Ammon's horn (tissue), 1 donor: ENCODE results near the gene FOXS1.
A peak's percentile ranks its signal among the peaks of the same experiment; 100 is the strongest.
"Not testable (repeated sequence)": the region's sequence is repeated elsewhere in the genome, so short reads cannot be mapped to it uniquely, and the experiment has no call there.

ENCODE experiments used
- DNase-seq: peaks from one replicate; pipeline ENCODE4 v3.0.0-alpha.2; 2016; ENCODE audit warnings: low spot score

Gene FOXS1

DNA sequence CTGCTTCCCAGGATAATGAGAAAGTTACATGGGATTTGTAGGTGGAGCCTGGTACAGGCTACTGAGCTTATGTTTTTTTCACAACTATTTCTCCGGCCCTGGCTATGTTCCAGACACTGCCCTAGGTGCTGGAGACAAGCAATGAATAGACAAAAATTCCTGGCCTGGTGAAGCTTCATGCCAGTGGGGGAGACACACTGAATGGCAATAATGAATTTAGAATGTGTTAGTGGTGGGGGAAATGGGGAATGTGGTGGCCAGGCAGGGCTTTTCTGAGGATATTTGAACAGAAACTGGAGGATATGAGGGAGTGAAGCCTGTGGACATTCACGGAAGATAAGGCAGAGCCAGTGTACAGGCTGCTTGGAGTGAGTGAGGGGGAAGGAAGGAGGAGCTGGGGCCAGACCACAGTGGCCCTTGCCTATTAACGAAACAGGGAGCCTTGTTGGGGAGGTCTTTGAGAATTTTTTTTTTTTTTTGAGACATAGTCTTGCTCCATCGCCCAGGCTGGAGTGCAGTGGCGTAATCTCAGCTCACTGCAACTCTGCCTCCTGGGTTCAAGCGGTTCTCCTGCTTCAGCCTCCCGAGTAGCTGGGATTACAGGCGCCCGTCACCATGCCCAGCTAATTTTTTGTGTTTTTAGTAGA lies 6.6 kb downstream of the FOXS1 start:
- DNase-seq: no peak

DNA sequence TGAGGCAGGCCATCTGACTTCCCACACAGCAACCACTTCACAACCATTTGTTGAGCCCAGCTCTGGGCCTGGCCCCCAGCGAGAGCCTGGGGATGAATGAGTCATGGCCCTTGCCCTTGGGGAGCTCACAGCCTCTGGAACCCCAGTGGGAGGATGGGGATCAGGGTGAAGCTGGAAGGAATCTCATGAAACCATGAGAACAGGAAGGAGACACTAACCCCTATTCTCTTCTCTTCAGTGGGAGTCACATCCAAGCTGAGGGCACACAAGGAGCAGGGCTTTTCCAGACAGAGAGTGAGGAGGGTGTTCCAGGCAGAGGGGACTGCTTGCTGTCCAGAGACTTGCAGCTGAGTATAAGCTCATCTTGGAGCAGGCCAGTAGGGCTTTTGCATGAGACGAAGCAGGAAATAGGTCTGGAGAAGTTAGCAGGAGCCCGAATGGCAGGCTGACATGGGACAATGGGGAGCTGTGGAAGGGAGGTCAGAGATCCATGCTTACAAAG lies 7.5 kb downstream of the FOXS1 start:
- no peak for DNase-seq

DNA sequence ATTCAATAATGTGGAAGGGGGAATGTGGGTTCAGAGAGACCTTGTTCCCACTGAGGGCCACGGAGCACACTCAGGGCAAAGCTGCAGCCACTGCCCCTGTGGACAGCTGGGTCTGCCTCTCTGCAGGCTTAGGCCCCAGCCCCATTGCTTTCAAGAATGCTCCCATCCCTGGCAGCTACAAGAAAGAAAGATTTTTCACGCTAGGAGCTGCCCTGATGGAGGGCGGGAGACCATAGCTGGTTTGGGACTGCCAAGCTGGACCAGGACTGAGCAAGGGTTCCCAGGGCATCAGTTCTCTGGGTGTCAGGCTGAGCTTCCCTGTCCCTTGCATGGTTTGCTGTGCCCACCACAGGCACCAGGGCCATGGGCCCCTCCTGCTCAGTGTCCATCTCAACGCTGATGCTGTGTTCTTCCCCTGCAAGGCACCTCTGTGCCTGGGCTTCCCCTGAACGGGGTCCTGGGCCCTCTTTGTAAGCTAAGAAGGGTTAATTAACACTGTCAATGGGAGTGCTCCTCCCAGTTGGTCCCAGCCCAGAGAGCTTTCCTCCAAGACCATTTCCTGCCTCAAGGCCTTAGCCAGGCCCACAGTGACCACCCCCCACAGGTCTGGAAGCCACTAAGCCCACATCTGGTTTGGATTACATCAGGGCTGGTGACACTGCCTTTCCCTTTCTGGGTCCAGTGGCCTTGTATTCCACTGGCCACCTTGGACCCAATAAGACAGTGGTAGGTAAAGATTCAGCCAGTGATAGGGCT lies 8.4 kb downstream of the FOXS1 start:
- no peak for DNase-seq

DNA sequence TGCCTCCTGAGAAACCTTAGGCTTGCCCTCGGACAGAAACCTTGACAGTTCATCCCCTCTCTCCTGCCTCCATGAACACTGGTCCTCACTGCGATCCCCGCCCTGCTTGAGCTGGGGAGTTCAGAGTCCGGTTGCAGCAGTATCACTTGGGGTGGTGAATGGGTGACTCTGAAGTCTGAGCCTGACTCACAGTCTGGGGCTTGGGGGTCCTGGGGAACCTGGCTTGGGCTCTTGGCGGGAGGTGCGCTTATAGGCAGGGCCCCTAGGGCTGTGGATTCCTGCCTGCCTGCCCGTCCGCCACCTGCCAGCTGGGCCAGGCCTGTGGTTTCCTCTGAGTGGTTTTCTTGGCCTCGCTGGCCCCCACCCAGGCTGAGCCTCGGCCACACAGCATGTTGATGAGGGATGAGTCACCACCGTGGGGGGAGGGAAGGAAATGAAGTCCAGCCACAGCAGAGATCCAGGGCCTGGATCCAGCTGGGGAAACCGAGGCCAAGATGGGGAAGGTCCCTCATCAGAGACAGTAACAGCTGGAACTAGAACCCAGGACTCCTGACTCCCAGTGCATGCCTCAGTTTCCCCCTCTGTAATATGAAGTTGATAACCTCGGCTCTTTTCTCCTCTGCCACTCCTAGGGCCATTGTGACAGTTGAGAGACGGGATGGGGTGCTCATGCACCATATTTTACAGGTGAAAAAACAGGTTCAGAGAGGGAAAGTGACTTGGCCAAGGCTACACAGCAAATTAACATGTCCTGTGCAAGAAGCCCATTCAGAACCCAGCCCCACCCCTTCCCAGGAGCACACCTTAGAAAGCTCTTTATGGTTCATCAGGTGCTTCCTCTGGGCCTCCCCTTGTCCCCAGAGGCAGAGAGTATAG lies 9.2 kb downstream of the FOXS1 start:
- DNase-seq: peak; percentile 71

DNA sequence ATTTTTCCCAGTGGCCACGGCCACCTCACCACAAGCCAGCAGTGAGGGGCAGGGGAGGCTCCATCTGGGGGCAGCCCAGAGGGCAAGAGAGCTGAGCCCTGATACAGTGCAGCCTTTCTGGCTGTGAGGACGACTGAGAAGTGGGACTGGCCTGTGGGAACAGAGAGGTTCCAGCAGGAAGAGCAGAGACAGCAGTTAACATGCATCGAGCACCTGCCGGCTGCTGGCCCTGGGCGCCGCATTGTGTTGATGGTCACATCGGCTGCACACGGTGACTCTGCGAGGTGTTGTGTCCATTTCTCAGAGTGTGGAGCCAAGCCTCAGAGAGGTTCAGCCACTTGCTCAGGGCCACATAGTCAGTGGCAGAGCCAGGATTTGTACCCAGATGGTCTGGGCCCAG lies 9.8 kb downstream of the FOXS1 start:
- DNase-seq: no peak

DNA sequence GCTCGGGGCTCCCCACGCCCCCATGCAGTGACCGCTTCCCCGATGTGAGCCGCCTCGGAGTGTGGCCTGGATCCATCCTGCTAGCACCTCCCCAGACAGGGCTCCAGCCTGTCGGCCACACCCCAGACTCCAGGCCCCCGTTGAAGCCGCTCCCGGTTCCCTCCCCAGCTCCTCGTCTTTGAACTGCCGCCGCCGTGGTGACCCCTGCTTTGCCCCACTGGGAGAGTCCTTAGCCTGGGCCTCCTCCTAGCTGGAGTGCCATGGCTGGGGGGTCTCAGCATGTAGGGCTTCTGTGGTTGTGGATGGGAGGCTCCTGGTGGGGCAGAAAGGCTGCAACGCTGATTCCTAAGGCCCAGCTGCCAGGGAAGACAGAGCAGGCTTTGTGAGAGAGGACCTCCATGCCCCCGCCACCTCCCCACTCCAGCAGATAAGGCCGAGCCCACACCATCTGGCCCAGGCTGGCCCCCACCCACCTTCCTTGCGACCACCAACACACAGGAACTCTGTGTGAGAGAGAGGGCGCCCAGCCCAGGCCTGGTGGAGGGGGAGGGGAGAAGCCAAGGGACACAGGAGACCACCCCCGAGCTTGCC lies 11.4 kb downstream of the FOXS1 start:
- no peak for DNase-seq

DNA sequence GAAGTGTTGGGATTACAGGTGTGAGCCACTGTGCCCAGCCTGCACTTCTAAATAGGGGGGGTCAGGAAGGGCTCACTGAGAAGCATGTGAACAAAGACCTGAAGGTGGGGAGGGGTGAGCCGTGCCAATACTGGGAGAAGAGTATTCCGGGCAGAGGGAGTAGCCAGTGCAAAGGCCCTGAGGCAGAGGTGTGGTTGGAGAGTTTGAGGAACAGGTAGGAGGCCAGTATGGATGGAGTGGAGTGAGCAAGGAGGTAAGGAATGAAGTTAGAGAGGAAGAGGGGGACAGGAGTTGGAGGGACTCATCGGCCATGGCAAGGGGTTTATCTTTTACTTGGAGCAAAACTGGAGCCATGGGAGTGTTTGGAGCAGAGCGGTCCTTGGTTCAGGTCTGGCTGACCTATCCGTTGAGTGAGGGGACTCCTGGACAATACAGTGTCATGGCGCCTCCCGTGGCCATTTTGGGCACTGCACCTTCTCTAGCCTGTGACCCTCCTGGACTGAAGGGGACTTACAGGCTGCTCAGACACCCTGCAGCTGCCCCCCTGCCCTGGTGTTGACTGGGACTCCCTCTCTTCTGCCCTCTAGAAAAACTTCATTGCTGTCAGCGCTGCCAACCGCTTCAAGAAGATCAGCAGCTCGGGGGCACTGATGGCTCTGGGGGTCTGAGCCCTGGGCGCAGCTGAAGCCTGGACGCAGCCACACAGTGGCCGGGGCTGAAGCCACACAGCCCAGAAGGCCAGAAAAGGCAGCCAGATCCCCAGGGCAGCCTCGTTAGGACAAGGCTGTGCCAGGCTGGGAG lies 12.1 kb downstream of the FOXS1 start:
- no peak for DNase-seq

DNA sequence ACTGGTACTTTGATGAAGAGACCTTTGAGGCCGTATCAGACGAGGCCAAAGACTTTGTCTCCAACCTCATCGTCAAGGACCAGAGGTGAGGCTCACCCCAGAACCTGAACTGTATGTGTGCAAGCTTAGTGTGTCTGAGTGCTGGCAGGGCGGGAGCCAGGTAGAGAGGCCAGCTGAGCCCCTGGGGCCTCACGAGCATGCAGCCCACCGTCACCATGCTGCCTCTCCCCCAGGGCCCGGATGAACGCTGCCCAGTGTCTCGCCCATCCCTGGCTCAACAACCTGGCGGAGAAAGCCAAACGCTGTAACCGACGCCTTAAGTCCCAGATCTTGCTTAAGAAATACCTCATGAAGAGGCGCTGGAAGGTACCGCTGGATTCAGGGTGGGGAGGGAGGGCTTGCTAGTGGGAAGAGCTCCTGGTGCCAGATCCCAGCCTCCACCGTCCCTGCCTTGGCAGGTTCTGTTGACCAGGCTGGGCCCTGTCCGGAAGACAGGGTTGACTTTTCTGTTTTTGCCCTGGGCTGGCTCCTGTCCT lies 13.6 kb downstream of the FOXS1 start:
- no peak for DNase-seq

DNA sequence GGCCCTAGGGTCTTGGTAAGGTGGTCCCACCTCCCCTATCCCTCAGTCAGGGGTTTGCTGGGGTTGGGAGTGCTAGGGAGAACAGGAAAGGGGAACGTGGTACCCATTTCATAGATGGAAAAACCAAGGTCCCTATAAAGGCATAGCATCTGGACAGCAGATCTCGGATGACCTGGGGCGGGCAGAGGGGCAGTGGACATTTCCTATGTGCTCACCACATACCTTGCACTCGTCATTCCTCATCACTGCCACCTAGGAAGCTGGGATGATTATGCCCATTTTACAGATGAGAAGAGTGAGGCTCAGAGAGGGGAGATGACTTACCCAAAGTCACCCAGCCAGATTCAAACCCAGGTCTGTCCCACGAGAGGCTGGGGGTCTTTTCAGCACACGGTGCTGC lies 14.2 kb downstream of the FOXS1 start:
- no peak for DNase-seq

DNA sequence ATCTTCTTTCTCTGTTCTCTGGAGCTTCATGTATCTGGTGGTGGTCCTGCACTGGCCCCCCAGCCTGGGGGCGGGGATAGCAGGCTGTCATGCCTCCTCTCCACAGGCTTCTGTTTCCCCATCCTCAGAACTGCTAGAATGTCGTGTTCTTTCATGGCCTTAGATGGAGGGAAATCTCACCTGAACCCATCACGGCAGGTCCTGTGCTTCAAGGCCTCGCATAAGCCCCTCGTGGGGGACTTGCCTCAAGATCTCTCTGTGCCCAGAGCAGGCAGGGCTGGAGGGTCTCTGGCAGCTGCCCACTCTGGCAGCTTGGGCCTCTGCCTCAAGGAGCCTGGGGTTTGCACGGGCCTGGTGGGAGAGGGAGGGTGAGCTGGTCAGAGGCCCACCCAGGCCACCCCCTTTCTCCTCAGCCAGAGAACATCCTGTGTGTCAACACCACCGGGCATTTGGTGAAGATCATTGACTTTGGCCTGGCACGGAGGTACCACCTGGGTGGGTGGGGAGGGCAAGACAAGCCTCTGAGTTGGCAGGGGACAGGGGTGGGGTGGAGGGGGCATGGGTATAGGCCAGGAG lies 14.9 kb downstream of the FOXS1 start:
- no peak for DNase-seq

DNA sequence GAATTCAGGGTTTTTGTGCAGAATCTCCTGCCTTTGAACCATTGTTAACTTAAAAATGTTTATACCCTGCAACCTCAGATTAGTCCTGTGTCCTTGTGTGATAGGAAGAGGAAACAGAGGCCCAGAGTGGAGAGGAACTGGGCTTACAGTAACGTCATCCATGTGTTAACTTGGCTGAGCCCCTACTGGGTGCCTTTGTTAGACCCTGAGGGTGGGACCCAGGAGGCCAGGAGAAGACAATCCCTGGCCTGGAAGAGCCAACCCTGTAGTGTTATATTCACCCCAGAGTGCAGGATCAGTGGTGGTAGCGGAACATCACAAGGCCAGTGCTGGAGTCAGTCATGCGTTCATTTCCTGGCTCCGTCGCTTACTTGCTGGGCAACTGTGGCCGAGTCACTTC lies 15.7 kb downstream of the FOXS1 start:
- no peak for DNase-seq

DNA sequence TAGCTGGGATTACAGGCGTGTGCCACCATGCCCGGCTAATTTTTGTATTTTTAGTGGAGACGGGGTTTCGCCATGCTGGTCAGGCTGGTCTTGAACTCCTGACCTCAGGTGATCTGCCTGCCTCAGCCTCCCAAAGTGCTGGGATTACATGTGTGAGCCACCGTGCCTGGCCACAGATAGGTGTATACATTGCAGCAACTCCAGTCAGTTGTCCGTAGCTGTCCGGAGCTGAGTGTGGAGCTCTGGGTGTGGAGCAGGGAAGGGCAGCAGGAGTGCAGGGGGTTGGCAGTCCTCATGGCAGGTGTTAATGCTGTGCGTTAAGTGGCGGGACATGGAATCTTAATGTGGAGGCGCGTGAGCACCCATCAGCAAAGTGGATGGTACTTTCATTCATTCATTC lies 17.4 kb downstream of the FOXS1 start:
- not testable (repeated sequence) for DNase-seq

DNA sequence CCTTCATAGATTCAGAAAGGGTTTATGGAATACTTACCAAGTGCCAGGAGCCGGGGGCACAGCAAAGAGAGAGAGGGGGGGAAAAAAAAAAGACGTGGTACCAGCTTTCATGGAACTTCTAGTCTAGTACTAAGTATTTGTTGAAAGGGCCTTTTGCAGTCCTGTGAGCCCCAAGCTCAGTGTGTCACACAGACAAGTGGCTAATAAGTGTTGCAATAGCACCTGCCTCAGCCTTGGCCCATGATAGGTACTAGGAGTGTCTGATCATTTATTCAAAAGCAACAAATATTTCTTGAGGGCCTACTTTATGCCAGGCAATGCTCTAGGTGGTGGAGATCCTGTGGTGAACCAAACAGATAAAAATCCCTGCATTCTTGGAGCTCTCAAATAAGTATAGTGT lies 18.3 kb downstream of the FOXS1 start:
- DNase-seq: no peak

DNA sequence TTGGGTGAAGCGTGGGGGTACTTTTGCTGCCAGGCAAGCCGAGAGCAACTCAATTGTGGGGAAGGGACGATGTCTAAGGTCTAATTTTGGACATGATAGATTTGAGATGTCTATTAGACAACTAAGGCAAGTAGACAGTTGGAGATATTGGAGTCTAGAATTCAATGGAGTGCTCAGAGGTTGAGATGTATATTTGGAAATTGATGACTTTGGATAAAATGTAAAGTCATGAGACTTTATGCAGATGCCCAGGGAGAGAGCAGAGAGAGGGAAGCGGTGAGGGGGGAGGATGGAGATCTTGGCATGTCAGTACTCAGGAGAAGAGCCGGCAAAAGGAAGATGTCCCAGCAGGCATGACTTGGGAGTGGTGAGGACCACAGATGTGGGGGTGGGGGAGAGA lies 19.3 kb downstream of the FOXS1 start:
- no peak for DNase-seq

DNA sequence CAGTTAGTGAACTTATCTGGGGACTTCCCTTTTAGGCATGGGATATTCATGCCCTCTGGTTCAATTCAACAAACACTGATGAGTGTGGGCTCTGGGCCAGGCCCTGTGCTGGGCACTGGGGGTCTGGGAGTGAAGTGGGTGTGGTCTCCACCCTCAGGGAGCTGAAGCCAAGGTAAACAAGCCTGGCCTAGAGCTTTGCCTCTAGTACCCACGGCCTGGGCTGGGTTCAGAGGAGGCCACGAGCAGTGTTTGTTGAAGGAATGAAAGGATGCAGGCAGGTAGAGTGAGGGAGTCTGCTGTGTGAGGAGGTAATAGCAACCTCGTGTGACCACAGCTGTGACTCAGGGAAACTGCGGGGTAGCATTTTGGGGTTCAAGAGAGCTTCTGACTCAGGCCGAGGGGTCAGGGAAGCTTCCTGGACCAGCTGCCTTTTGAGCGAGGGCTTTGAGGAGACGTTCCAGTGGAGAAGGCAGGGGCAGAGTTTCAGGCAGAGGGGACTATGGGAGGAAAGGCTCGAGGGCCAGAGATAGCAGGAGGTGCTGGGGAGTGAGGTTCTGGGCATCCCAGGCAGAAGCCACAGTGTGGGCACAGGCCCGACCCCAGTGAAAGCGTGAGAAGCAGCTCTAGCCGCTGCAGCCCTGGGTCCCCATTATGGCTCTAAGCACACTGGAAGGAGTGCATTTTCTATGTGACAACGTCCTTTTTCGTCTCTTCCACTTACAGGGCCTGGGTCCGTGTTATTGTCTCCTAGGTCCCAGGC lies 20.7 kb downstream of the FOXS1 start:
- DNase-seq: no peak

DNA sequence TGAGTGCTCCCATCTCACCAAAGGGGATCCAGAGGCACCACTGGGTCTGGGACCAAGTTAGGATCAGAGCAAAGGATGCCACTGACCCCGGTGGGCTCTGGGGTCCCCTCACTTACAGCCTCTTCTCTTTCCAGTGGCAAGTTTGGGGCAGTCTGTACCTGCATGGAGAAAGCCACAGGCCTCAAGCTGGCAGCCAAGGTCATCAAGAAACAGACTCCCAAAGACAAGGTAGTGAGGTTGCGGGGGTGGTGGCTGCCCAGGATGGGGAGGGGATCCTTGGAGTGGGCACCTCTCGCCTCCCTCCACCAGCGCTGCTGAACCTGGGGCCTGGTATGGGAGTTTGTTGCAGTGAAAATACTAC lies 21.3 kb downstream of the FOXS1 start:
- DNase-seq: no peak

DNA sequence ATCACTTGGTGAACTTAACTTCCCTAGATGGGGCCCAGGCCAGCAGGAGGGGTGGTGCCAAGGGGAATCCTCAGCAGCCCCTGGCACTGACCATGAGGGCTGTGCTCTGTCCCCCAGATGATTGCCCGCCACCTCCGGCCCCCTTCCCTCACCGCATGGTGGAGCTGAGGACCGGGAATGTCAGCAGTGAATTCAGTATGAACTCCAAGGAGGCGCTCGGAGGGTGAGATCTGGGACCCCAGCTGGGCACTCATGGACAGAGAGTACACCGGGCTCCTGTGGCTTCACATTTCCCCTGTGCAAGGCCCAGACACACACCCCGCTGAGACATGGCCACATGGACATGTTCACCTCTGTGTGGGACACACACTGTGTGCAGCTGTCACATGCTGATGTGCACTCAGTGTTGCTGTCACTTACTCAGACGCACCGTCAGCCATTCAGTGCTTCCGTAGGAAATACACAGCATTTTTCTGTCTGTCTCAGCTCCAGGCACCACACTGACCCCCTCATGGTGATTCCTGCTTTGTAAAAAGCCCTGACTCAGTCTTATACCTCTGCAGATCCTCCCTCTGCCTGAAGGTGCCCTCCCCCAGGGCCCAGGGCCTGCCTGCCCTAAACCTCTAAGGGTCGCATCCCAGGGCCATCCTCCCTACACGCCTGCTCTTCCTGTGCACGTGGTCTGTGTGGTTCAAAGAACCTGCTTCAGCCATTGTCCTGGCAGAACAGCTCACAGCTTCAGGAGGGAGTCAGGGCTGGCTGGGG lies 21.9 kb downstream of the FOXS1 start:
- no peak for DNase-seq

DNA sequence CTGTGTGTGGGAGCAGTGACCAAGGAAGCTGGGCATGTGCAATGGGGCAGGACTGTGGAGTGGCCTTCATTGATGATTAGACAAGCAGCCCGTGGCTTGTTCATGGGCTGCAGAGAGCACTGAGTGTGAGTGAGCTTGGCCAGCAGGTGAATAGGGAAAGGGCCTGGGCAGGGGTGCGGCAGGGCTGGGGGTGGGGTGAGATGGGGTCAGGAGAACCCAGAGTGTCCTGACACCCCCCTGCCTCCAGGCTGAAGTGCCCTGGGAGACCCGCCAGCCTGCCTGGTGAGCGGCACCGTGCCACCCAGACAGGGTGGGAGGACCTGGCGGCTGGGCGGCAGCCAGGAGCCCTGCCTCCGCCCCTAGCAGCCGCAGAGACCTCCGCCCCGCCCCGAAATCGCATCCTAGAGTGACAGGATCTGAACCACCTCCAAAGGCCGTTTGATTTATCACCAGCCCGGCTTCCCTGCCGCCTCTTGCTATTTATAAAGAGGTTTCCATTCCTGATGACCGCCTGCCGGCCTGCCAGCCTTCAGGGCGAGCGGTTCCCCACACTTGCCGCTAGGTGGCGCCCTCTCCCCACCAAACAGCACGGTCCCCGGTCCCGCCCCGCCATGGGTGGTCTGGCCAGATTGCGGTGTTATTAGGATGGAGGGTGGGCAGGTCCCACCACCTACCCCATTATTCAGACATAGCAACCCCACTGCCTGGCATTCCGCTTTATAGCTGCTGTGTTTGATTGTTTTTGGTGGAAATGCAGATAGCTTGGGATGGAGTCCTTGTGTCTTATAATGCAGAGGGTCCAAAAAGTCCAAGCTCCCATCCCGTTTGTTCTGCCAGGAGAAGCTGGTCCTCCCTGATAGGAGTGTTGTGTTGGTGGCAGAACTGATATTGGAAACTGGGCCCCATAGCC lies 22.7 kb downstream of the FOXS1 start:
- DNase-seq: peak; percentile 82
